T-helper 2 cell treated with Interferon-gamma antibody and Interleukin-4, amounts not matched to agents 5 μg/mL and 100 μg/mL, for 36 hours (primary cell): ENCODE data around the gene TLCD3A.

ENCODE experiments used
- DNase-seq: peaks from one replicate; pipeline ENCODE4 v3.0.0; 2021; ENCODE audit warnings: low spot score
- H3K27ac Mint-ChIP-seq: one replicate; pipeline ENCODE4 v1.8.0; 2021; ENCODE audit warnings: mild to moderate bottlenecking, mixed read lengths
- H3K27me3 Mint-ChIP-seq: one replicate; pipeline ENCODE4 v1.8.0; 2021; ENCODE audit warnings: low read depth, mixed read lengths
- H3K36me3 Mint-ChIP-seq: one replicate; pipeline ENCODE4 v1.8.0; 2021; ENCODE audit warnings: low read depth, mixed read lengths
- H3K4me1 Mint-ChIP-seq: one replicate; pipeline ENCODE4 v1.8.0; 2021; ENCODE audit warnings: low read depth, mixed read lengths
- H3K4me3 Mint-ChIP-seq: one replicate; pipeline ENCODE4 v1.8.0; 2022; ENCODE audit warnings: mild to moderate bottlenecking, moderate library complexity, mixed read lengths
- H3K9me3 Mint-ChIP-seq: one replicate; pipeline ENCODE4 v1.8.0; 2021; ENCODE audit warnings: mixed read lengths

Gene TLCD3A

DNA sequence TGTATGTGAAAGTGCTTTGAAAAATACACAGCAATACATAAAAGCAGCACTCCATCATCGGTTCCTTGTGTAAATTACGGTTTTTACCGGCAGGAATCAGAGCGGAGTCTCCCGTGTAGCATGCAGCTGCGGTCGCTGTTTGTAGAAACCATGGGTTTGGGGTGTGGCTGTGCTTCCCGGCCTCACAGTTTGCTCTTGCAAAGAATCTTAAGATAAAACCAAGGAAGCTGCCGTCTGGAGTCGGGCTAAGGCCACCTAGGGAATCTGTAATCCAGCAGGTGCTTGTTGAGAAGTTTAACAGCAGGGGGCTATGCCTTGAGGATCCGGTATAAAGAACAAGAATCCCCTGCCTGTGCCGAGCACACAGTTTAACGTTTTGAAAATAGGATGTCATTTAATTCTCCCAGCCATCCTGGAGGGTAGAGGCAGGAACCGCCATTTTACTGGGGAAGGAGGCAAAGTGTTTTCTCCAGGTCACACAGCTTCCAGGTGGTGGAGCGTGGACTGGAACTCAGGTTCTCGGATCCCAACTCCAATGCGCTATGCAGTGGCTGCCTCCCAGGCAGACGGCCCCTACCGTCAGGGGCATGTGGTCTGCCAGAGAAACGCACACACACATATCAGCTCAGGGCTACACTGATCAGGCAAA is 6.0 kb upstream of the TLCD3A start:
- Mint-ChIP-seq H3K27ac (no peak overlapping the region), H3K9me3 (no peaks in the 10 kb centered on the region), H3K4me3 (no peak overlapping the region), H3K4me1 (peaks cover 3% of the 10 kb centered on the region), H3K27me3 (no peaks in the 10 kb centered on the region), H3K36me3 (no peaks in the 10 kb centered on the region)
- no peak for DNase-seq

DNA sequence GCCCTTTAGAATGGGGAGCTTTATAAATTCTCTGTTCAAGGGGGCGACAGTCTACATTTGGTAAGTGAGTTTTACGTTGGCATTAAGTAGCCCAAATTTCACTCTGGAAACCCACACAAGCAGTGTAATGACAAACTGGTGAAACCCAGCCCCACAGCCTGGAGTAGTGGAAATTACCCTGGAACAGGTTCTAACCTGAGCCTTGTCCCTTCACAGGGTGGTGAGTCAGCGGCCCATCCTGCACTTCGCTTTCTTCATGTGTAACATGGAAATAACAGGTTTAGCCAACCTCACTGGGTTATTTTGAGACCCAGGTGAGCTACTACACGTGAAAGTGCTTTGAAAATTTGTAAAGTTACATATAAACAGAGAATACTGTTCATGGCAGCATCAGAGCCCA is 3.5 kb upstream of the TLCD3A start:
- no peak for DNase-seq
- no peaks in the 10 kb centered on the region for H3K9me3 Mint-ChIP-seq
- no peak overlapping the region for H3K4me3 Mint-ChIP-seq
- peaks cover 8% of the 10 kb centered on the region for H3K4me1 Mint-ChIP-seq
- no peaks in the 10 kb centered on the region for H3K27me3 Mint-ChIP-seq
- H3K36me3 Mint-ChIP-seq = peaks cover 7% of the 10 kb centered on the region
- no peak overlapping the region for H3K27ac Mint-ChIP-seq

DNA sequence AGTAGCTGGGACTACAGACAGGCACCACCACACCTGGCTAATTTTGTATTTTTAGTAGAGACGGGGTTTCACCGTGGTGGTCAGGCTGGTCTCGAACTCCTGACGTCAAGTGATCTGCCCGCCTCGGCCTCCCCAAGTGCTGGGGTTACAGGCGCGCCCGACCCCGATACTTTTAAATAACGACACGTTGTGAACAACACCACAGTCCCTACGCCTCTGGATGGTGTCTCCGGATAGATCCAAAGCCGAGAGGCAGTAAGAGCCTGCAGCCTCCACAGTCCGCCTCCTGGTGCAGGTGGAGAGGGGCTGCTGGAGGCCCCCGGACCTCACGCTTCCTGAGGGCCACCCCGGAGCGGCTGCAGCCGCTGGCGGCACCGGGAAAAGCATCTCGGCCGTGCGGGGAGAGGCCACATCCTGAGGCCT is 741 bp upstream of the TLCD3A start:
- peak overlapping the region; percentile 20 for H3K27ac Mint-ChIP-seq
- no peaks in the 10 kb centered on the region for H3K9me3 Mint-ChIP-seq
- peaks cover 8% of the 10 kb centered on the region for H3K4me1 Mint-ChIP-seq
- peak overlapping the region; percentile 78 for H3K4me3 Mint-ChIP-seq
- H3K27me3 Mint-ChIP-seq = no peaks in the 10 kb centered on the region
- DNase-seq = no peak
- H3K36me3 Mint-ChIP-seq = peaks cover 21% of the 10 kb centered on the region

DNA sequence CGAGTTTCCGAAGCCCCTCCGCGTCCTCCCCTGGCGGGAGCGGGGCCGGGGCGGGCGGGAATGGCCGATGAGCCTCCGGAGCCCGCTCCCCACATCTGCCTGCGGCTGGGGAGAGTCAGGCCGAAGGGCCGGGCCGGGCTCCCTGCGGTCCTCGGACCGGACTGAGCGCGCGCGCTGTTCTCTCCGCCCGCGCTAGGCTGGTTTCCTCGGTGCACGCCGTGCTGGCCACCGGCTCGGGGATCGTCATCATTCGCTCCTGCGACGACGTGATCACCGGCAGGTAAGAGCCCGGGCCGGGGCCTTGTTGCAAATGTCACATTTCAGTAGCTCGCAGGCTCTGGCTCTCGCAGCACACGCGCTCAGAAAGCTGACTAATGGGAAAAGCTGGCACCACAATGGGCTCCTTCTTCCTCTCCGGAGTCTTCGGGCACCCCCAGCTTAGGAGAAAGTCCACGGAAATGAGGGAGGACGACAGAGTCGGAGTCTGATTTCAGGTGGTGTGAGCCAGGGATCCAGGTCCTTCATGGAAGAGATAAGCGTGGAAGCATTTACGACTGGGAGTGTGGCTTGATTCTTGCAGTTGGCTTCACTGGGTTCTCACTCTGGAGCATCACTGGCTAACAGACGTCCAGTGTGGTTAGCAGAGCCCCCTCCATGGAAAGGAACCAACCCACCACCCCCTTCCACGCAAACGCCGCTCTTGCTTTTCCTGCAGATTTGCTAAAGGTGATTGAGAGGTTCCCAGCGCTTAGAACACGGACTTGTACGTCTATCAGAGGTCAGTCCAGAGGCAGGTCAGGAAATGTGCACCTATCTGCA is 715 bp downstream of the TLCD3A start:
- Mint-ChIP-seq H3K4me3 (peak overlapping the region; percentile 88), H3K27ac (peak overlapping the region; percentile 90), H3K27me3 (no peaks in the 10 kb centered on the region), H3K9me3 (no peaks in the 10 kb centered on the region), H3K4me1 (peaks cover 8% of the 10 kb centered on the region), H3K36me3 (peaks cover 27% of the 10 kb centered on the region)
- DNase-seq = peak; percentile 47

DNA sequence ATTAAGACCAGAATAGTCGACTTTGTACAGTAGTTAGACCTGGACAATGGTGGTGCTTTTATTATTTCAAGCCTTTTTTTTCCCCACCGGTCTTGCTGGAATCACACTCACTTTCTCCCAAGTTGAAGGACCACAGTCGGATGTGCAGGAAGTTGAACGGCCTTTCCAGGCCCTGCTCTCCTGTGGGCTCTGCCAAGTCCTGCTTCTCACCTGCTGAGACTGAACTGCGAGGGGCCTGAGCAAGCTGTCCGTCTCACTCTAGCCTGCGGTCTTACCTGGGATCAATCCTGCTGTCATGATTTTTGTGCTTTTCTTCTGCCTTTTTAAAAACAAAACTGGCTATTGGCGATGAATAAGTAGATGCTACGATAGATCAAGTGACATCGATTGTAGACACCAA is 1.3 kb downstream of the TLCD3A start:
- Mint-ChIP-seq H3K27ac (peak overlapping the region; percentile 49), H3K4me3 (peak overlapping the region; percentile 88), H3K27me3 (no peaks in the 10 kb centered on the region), H3K4me1 (peaks cover 10% of the 10 kb centered on the region), H3K9me3 (no peaks in the 10 kb centered on the region), H3K36me3 (peaks cover 32% of the 10 kb centered on the region)
- no peak for DNase-seq

DNA sequence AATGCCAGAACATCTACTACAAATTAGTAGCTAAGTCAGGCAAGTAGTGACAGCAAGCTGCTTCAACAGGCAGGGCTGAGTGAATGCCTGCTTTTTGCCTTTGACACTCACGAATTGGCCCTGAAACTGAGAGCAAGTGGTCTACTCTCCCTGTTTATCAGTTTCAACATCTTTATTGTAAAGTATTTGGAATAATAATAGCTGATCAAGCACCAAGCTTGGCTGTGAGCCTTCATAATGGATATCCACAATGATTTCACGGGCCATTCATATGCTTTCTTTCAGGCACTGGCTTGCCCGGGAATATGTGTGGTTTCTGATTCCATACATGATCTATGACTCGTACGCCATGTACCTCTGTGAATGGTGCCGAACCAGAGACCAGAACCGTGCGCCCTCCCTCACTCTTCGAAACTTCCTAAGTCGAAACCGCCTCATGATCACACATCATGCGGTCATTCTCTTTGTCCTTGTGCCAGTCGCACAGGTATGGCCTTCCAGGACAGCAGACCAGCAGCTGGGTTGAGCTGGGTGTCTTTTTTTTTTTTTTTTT is 5.2 kb downstream of the TLCD3A start:
- Mint-ChIP-seq H3K4me1 (peaks cover 13% of the 10 kb centered on the region), H3K4me3 (no peak overlapping the region), H3K27ac (no peak overlapping the region), H3K27me3 (no peaks in the 10 kb centered on the region), H3K9me3 (no peaks in the 10 kb centered on the region), H3K36me3 (peaks cover 55% of the 10 kb centered on the region)
- no peak for DNase-seq

DNA sequence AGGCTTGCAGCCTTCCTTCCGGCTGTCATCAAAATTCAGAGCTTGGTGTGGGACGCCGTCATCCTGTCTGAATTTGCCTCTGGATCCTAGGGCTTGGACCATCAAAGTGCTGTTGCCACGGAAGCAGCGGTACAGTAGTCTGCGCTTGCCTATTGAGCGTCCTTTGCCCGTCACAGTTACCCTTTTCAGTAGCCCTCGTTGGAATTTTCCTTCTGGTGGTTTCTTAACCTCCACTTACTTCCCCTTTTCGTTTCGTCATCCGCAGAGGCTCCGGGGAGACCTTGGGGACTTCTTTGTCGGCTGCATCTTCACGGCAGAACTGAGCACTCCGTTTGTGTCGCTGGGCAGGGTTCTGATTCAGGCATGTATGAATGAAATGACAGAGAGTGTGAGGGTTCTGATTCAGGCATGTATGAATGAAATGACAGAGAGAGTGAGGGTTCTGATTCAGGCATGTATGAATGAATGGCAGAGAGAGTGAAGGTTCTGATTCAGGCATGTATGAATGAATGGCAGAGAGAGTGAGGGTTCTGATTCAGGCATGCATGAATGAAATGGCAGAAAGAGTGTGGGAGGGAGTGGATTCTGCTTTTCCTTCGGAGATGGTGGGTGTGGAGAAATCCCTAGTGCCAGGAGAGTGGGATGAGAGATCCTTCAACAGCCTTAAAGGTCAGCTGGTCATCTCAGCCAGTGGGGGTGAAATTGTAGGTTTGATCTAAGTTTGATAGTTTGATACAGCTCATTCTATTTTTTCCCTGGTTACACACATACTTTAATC is 8.0 kb downstream of the TLCD3A start:
- peak; percentile 53 for DNase-seq
- peaks cover 10% of the 10 kb centered on the region for H3K4me1 Mint-ChIP-seq
- H3K4me3 Mint-ChIP-seq = peak overlapping the region; percentile 22
- no peaks in the 10 kb centered on the region for H3K9me3 Mint-ChIP-seq
- peak overlapping the region; percentile 56 for H3K27ac Mint-ChIP-seq
- H3K27me3 Mint-ChIP-seq = no peaks in the 10 kb centered on the region
- H3K36me3 Mint-ChIP-seq = peaks cover 52% of the 10 kb centered on the region

DNA sequence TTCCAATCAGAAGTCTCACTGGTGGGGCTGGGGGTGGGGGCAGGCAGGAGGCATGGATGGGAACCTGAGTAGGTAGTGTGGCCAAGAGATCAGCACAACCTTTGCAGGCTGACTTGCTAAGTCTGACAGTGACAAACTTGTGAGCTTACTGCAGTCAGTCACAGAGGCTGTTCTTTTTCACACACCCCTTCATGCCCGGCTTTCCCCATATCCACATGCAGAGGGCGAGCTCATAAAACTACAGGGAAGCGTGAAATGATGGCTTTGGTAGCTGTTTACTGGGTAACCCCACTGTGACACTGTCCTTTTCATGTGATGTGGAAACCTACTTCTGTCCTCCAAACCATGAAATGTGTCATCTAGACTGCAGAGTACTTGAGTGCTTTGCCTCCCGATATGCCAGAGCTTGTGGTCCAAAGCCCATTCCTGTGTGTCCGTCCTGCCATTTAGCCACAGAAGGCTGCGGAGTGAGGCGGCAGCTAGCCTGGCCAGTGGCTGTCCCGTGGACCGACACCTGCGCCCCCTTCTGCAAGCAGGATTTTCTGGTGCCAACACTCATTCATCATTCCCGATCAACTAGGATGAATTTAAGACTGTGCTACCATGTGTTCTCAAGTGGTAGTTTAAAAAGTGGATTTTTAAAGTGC is 9.9 kb downstream of the TLCD3A start:
- Mint-ChIP-seq H3K27ac (no peak overlapping the region), H3K36me3 (peaks cover 58% of the 10 kb centered on the region), H3K9me3 (no peaks in the 10 kb centered on the region)

DNA sequence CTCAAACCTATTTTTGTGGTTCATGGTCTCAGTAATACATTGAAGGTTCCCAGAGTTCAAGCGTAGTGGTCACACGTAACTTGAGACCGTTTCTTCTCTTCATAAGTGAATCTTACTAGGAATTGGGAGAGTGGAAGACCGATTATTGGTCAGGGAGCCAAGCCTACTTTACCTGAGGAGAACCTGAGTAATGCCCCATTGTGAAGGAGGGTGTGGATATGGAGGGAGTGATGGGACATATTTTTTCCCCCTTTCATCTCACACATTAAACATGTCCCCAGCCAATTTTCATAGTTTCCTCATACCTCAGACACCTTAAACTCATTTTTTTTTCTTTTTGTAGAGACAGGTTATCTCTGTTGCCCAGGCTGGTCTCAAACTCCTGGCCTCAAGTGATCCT is 10.7 kb downstream of the TLCD3A start:
- Mint-ChIP-seq H3K36me3 (peaks cover 61% of the 10 kb centered on the region), H3K27ac (no peak overlapping the region), H3K4me3 (no peak overlapping the region), H3K4me1 (peaks cover 10% of the 10 kb centered on the region), H3K27me3 (no peaks in the 10 kb centered on the region), H3K9me3 (no peaks in the 10 kb centered on the region)
- no peak for DNase-seq

More for the DNA sequence above, 9.9 kb downstream of the TLCD3A start:
- no peak for DNase-seq
- no peak overlapping the region for H3K4me3 Mint-ChIP-seq
- no peaks in the 10 kb centered on the region for H3K27me3 Mint-ChIP-seq
- H3K4me1 Mint-ChIP-seq = peaks cover 10% of the 10 kb centered on the region

DNA sequence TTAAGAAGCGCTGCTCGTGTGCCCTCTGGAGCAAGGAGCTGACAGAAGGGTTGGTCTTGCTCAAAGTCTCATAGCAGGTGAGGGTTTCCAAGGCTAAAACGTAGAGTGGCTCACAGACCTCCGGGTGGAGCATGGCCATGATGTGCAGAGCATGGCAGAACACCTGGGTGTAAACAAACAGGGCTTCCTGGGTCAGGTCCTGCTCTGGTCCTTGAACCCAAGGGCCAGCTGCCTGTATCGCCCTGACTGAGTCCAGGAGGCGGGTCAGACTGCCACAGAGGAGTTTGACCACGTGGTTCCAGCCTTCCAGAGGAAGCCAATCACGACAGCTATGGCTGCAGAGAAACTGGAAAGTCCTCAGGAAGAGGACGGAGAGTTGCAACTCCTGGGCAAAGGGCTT is 12.5 kb downstream of the TLCD3A start:
- no peak for DNase-seq
- Mint-ChIP-seq H3K4me3 (no peak overlapping the region), H3K4me1 (peaks cover 13% of the 10 kb centered on the region), H3K27ac (no peak overlapping the region), H3K36me3 (peaks cover 68% of the 10 kb centered on the region), H3K9me3 (peaks cover 5% of the 10 kb centered on the region), H3K27me3 (no peaks in the 10 kb centered on the region)

DNA sequence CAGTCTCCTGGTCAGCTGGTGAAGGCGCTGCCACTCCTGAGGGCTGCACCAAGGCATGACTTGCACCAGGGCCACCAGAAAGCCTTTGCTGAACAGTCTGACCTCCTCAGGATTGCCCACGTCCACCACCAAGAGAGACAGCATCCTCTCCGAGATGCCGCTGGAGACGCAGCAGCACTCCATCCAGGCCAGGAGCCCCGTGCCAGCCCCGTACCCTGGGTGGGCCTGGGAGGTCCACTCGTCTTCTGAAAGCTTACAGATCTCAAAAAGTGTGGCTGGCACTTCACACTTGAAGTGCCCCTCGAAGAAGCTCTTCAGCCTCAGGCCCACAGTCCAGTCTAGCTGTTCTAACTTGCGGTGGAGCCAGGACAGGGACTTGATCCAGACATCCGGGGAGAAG is 13.0 kb downstream of the TLCD3A start:
- H3K4me3 Mint-ChIP-seq = no peak overlapping the region
- no peak overlapping the region for H3K27ac Mint-ChIP-seq
- H3K36me3 Mint-ChIP-seq = peaks cover 69% of the 10 kb centered on the region
- H3K4me1 Mint-ChIP-seq = peaks cover 14% of the 10 kb centered on the region
- H3K27me3 Mint-ChIP-seq = no peaks in the 10 kb centered on the region
- no peak for DNase-seq
- peaks cover 5% of the 10 kb centered on the region for H3K9me3 Mint-ChIP-seq

DNA sequence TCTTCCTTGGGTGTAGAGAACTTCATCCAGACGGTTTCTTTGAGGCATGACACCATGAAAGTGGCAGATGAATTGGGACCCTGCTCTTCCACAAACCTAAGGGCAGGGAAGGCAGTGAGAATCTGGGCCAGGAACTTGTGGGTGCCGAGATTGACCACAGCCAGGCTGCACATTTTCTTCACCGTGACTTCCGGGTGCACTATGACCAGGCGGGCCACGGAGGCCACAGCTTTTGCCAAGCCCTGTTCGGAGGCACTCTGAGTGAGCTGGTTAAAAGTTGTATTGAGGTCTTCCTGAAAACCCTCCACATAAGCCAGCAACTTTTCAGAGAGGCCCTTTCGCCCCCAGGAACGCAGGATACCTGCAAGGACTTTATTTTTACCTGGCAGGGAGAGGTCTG is 13.8 kb downstream of the TLCD3A start:
- Mint-ChIP-seq H3K9me3 (peaks cover 5% of the 10 kb centered on the region), H3K27me3 (no peaks in the 10 kb centered on the region), H3K27ac (no peak overlapping the region), H3K4me3 (no peak overlapping the region), H3K4me1 (peaks cover 17% of the 10 kb centered on the region), H3K36me3 (peaks cover 66% of the 10 kb centered on the region)
- no peak for DNase-seq

DNA sequence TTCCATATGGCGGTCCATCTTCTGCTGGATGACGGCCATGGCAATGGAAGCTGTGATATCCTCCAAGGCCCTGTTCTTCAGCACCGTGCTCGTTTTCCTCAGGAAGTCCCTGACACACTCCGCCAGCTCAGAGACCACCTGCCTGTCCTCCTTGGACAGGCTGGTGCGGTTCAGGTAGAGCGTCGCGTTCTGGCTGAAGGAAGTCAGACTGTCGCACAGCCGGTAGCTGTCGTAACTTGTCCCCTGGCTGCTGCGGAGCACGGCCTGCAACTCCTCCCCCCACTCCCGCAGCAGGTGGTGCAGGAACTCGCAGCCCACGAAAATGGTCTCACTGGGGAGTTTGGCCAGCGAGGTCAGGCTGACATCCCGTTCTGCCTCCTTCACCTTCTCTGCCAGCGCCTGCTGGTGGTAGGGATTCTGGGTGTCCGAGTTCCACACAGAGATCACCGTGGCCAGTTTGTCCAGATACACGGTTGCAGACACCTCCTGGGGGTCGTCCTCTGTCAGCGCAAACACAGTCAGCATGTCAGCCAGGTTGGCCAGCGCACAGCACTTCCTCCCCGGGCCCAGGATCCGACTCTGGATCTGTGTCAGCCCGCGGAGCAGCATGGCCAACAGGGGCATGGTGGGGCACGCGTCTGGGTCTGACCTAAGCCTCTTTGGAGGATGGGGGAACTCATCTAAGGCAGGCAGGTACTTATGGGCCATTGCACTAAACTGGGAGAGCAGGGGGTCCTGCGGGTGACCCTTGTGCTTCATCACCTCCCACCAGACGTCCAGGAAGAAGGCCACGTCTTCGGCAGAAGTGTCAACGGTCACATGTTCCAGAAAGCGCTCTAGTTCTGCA is 14.6 kb downstream of the TLCD3A start:
- Mint-ChIP-seq H3K27me3 (no peaks in the 10 kb centered on the region), H3K36me3 (peaks cover 60% of the 10 kb centered on the region), H3K4me3 (no peak overlapping the region), H3K27ac (no peak overlapping the region), H3K9me3 (peaks cover 5% of the 10 kb centered on the region), H3K4me1 (peaks cover 20% of the 10 kb centered on the region)
- DNase-seq = no peak
